Measurements from ENCODE around the gene SLC24A3.

The SLC24A3 gene

DNA sequence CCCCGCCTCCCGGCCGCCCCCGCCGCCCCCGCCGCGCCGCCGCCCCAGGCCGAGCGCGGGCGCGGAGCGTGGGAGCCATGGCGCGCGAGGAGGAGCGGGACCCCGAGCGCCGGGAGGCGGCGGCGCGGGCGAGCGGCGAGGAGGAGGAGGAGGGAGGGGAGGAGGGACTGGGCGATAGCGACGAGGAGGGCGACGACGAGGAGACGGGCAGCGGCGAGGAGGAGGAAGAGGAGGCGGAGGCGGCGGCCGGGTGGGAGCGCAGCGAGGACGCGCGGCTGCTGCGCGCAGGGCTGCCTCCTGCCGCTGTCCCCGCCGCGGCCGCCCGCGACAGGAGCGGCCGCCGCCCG is at the start of gene SLC24A3:
Gene SLC24A3, plus strand, starts transcription at position 174 of the 347 bp plus-strand sequence.
- DNase-seq (ENCODE audit: low spot score), result no peak

DNA sequence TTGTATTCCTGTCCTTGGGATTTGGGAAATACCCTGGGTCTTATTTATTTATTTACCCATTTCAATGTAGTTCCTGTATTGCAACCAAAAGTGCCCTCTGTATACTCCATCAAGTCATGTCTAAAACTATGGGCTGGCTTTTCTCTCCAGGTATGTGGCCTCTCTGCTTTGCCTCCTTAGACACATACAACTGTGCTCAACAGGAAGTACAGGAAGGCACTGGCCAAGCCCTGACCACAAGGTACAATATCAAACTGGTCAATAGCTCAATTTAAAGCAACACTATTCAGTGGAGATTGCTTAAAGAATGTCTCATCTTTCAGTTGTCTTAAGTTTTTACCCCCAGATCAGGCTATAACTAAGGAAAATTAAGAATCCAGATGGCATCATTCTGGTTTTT is 42.3 kb upstream of the SLC24A3 start:
- DNase-seq (ENCODE audit: low spot score), result no peak

DNA sequence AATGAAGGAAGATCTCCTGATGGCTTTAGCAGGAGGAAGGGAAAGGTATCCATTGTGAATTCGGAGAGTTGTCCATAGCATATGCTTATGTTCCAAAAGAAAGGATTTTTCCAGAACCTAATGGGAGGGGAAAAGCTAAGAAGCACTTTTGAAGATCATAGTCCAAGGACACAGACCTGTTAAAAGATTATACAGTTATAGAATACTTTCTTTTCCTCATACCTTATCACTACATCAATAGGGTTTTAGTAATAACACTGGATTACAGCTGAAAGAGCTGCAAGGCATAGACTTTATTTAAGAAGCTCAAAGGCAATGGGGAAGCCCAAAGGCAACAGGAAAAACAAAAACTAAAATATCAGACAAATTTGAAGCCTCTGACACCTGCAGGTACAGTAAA is 39.8 kb upstream of the SLC24A3 start:
- no peak for DNase-seq (ENCODE audit: low spot score)

DNA sequence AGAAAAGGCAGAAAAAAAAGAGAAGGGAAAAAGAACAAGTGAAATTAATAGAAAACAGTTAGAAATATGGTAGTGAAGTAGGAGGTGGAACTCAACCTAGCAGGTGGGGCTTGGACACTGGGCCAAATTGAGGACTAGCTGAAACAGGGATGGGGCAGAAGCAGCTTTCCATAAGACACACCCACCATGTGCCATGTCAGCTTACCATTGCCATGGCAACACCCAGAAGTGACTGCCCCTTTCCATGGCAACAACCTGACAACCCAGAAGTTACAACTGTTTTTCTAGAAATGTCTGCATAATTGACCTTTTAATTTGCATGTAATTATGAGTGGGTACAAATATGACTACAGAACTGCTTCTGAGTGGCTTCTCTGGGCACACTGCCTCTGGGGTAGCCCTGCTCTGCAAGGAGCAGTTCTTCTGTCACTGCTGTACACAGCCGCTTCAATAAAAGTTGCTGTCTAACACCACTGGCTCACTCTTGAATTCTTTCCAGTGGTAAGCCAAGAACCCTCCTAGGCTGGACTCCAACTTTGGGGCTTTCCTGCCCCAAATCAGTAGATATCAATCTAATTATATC is 35.9 kb upstream of the SLC24A3 start:
- no peak for DNase-seq (ENCODE audit: low spot score)

DNA sequence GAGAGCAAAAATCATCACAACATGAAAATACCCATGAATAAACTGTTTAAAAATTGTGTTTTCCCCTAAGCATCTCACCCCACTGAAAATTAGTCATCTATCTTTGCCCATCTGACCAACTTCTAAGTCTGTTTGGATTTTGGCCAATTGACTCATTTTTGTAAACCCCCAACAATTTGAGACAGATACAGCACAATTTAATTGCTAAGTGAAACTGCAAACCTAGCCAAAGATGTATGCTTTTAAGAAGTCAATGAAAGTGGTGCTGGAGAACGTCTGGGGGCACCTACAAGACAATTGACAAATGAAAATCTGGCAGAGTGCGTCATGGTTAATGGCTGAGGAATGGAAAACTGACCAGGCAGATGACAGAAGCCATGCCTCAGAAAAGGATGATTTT is 30.9 kb upstream of the SLC24A3 start:
- DNase-seq (ENCODE audit: low spot score), result no peak

DNA sequence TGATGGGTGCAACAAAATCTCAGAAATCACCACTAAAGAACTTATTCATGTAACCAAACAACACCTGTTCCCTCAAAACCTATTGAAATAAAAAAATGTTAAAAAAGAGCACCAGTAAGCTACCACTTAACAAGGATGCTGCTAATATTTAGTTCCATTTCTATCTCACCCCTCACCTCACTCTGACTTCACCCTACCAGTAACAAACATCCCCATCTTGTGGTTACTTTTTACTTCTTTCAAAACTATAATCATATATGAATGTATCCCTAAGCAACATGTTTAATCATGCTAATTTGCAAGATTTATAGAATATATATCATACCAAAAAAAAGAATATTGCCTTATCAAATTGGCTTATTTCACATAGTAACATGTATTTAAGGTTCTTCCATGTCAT is 27.4 kb upstream of the SLC24A3 start:
- DNase-seq (ENCODE audit: low spot score), result no peak

DNA sequence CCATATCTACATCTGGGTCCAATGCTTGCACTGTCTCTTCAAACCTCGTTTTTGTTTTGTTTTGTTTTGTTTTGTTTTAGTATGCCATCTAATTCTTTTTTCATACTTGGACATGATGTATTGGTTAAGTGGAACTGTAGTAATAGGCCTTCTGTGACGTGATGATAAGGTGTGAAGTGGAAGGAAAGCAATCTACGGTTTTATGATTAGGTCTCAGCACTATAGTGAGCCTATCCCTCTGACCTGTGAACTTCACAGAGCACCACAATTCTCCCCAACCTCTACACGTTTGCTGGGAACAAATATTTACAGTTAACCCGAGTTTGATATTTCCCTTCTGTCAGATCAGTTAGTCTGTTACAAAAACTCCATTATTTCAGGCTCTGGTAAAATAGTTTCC is 19.1 kb upstream of the SLC24A3 start:
- no peak for DNase-seq (ENCODE audit: low spot score)

DNA sequence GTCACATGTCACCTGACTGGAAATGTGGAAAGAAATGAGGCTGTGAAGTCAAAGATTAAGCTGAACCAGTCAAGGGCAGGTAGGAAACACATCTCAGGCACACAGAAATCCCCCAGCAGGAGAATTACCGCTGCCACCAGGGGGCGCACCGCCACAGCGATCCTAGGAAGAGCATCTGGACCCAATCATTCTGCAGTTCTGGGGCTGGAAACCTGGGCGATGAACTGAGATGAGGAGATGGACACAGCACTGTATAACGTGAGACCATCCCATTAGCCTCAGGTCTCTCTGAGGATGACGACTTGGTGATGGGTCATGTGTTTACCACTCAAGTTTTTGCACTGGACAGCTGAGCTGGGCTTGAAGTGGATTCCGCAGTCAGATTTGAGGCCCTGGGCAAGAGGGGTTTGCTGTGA is 6.5 kb upstream of the SLC24A3 start:
- DNase-seq (ENCODE audit: low spot score), result peak; percentile 41

DNA sequence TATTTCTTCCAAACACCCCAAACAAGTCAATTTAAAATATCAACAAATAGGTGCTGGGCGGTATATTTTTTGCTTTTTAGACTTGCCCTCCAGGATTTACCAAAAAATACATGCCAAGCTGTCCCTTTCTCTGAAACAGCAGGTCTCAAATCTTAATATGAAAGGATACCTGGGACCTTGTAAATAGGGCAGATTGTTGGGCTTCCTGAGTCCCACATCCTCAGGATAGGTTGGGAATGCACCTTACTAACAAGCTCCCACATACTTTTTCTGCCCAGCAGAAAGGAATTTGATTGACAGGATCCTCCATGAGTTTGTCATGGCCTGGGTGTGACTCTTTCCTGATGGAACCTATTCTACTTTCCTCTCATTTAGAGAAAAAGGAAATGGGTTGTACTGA is 4.9 kb upstream of the SLC24A3 start:
- DNase-seq (ENCODE audit: low spot score), result no peak

DNA sequence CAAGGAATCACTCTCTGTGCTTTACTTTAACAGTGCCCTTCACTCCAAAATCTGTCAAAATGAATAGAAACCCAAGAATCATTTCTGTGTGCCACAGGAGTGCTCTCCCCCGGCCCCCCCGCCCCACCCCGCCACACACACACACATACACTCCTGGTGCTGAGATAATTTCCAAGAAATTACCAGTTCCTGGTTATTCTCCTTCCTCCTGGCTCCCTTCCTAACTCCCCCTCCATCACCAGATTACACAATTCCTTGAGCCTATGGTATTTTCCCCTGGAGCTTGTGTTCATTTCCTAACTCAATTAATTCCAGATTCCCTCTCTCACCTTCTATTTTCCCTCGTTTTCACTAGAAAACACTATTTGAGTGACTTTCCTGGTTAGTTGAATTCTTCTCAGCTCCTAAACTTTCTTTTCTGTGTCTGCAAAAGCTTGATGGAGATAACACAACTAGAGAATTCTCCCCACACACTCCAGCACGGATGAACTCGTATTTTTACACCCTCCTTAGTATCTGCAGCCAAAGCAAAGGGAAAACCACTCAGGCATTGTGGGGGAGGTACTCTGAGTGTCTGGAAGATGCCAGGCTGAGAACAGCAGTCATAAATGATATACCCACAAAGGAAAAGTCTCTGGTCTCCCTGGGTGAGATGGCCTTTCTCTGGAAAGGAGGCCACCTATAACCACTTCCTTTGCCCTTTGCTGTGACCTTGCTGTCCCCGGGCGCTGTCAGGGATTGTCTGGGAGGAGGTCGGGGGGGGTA is 1.9 kb upstream of the SLC24A3 start:
- no peak for DNase-seq (ENCODE audit: low spot score)

DNA sequence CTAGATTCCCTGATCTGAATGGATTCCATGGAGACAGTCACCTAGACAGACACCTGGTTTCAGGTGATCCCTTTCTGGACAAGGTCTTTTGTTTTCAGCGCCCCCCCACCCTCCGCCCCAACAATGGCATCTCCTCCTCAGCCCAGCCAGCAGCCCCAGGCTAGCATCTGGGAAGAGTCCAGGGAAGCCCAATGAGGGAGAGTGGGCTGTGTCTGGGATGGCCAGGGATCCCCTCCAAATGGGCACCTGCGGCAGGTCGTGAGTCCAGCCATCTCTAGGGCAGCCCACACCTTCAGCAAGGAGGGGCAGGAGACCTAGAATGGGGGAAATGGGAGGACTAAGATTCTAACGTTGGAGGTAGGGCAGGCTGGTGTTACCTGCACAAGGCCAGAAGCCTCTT is 1.2 kb upstream of the SLC24A3 start:
- DNase-seq (ENCODE audit: low spot score), result no peak

DNA sequence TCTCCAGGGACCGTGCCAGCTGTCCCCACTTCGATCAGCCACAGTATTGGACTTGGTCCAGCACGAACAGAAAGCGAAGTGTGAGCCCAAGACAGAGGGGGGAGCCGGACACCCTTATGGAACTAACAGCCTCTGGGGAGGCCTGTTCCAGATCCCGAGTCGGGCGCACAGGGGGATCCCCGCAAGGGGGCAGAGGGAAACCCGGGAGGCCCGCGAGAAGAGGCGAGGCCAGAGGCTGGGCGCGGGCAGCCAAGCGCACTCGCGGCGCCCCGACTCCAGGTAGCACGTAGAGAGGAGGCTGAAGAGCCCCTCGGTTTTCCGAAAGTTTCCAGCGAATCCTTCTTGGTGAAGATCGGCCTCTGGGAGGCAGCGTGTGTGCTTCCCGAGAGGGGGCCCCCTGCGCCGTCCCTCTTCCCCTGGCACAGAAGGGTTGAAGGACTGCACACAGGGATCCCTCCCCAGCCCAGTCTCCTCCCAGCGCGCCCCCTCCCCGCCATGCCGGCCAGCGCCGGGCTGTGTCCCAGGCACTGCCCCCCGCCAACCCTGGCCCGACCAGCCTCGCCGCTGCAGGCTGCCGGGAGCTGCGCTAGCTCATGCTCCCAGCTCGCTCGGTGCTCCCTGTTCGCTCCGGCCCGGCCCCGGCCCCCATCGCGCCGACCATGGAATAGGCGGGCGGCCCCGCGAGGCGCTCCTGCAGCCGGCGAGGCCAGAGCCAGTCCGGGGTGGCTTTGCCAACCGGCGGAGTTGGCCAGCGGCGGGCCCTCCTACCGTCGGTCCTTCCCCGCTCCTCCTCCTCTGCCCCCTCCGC is 577 bp upstream of the SLC24A3 start:
- DNase-seq (ENCODE audit: low spot score), result no peak

DNA sequence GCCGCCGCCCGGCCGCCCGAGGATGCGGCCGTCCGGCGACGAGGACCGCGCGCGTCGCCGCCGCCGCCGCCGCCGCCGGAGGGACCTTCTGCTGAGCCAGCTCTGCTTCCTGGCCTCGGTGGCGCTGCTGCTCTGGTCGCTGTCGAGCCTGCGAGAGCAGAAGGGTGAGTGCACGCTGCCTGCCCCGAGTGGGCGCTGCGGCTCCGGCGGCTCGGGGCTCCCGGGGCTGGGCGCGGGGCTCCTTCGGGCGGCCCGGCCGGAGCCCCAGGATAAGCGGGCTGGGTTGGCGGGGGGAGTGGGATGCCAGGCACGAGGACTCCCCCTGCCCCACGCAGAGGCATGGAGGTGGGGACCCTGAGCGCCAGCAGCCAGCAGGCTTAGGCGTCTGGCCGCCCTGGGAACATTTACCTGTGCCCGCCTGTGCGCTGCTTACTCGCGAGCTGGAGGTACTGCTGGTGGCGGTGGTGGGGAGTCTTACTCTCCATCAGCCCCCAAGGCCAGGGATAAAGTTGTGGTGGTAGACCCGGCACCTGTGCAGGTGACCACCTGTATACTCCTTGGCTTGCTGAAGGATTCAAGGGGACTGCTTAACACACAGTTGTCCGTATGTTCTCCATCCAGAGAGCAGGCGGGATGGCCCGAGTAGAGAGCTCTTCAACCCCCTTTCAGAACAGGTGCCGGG is 520 bp downstream of the SLC24A3 start:
- DNase-seq (ENCODE audit: low spot score), result no peak

DNA sequence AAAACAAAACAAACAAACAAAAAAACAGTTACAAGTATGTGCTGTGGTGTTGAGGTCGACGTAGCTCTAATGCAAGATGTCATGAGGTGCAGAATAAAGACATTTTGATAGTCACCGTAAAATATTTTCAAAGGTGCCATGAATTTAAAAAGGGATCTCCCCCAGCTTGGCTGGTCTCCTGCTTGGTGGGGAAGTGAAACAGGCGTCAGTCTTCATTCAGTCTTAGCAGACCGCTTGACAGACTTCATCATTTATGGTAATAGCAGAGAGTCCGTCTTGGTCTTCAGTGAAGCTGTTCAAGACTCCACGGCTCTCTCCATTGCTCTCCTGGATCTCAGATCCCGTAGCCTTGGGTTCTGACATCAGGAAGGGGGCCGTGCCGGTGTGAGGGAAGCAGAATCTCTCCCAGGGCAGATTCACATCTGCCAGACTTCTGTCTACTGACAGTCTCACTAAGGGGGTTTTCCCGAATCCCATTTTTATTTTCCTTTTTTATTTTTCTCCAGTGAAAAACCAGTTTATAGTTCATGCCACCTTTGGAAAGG is 1.6 kb downstream of the SLC24A3 start:
- no peak for DNase-seq (ENCODE audit: low spot score)

DNA sequence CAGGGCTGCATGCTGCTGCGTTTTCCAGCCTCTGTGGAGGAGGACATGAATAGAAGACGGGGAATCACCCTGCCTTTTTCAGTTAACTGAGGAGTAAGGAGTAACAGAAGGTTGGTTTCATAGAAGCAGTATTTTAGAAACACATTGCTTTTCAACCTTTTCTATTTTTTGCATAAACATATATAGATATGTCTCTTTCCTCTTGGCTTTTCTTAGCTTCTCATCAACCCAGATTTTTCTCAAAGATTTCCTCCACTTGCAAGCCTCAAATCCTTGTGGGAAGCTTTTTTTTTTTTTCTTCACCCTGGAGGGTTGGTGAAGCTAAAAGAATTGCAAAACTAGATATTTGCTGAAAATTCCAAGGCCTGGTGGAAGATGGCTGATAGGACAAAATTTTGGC is 6.0 kb downstream of the SLC24A3 start:
- DNase-seq (ENCODE audit: low spot score), result no peak

DNA sequence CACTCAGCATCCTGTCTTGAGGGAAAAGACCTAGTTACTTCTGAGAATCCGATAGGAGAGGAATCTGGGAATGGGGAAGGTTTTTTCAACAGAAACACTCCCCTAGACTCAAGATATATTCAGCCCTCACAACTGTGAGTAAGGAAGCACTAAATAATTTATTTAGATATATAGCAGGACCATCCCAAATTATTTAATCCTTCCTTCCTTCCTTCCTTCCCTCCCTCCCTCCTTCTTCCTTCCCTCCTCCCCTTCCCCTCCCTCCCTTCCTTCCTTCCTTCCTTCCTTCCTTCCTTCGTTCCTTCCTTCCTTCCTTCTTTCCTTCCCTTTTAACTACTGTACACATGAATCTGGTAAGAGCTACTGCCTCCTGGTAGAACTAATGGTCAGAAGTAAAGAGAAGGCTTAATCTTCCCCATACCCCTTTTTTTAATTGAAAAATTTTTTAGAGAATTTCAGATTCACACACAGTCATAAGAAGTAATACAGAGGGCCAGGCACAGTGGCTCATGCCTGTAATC is 10.1 kb downstream of the SLC24A3 start:
- DNase-seq (ENCODE audit: low spot score), result no peak

DNA sequence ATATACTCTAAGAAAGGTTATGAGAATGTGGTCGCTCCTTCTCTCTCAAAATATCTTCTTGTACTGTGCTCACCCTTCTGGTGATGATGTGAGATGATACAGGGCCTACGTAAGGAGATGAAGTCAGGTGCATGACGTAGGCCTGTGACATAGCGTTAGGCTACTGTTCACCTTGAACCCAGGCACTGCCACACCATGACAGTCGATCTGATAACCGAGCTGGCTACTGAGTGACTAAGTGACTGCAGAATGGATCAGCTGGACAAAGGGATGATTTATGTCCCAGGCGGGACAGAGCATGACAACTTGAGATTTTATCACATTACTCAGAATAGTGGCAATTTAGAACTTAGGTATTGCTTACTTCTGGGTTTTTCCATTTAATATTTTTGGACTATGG is 11.2 kb downstream of the SLC24A3 start:
- DNase-seq (ENCODE audit: low spot score), result no peak

DNA sequence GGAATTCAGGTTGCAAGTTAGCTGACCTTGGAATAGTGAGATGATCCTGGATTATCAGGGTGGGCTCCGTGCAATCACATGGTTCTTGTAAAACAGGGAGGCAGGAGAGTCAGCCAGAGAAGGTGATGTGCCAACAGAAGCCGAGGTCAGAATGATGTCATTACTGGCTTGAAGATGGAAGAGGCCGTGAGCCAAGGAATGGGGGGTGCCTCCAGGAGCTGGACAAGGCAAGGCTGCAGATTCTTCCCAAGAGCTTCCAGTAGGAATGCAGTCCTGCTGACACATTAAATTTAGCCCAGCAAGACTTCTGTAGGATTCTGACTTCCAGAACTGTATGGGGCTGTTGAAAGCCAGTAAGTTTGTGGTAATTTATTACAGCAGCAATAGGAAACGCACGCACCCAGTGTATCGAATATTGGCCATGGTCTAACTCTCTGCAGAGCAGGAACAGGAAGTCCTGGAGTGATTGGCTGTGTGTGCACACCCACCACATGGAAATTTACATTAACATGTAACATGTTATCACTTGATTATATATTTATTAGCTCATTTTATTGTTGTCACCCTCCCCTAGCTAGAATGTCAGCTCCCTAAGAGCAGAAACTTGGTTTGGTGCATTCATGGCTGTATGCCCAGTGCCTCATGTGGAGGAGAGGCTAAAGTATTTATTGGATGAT is 19.1 kb downstream of the SLC24A3 start:
- no peak for DNase-seq (ENCODE audit: low spot score)

DNA sequence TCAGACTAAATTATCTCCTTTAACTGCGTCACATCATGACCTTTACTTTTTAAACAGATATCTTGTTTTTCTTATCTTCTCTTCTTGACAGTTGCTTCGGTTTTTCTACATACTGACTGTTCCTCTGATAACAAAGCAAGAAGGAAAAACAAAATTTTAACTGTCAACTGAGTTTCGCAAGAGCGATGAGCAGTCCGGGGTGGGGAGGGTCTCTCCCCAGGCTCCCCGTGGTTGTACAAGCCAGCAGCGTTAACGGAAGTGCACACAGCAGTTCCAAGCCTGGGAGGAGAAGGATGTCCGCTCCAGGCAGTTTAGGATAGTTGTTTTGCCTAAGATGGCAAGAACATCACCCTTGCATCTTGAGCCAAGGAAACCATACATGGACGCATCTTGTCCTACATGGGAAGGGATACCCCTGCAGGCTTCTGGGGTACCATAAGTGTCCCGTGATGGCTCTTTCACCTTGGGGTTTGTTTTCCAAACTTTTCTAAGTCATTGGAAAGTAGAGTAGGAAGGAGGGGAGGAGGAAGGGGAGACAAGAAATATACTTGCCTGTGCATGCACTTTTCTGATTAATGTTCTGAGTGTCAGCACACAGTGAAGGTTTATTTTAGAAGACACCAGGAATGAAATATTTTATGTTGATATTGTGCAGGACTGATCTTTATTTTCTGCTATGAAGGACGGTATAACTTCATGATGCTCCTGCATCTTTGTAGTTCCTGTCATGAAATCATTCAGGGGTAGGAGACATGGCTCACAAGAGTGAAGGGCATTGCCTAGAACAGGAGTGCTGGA is 20.8 kb downstream of the SLC24A3 start:
- no peak for DNase-seq (ENCODE audit: low spot score)

DNA sequence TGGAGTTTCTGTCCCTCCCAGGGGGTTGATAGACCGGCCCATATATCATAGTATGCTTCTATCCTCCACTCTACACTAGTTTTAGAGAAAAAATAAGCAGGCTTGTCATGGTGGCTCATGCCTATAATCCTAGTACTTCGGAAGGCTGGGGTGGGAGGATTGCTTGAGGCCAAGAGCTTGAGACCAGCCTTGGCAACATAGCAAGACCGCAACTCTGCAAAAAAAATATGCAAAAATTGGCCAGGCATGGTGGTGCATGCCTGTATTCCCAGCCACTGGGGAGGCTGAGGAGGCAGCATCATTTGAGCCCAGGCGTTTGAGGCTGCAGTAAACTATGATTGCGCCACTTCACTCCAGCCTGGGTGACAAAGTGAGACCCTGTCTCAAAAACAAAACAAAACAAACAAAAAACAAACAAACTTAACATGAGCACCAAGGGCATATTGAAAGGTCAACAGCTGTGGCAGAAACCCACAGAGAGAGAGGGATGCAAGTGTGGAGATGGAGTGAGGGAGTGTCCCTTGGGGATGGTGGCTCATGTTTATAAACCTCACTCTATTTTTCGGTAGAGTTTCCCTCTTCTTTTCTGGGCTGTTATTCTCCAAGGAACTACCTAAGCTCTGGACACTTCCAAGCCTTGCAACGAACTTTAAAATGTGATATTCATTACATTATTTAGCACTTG is 24.1 kb downstream of the SLC24A3 start:
- no peak for DNase-seq (ENCODE audit: low spot score)

Data from COLO829 (cell line).